HCT116 (cell line): ENCODE results near the gene ACSL5. TPM values are rescaled to one million over a fixed set of nuclear protein-coding genes. Genes with fewer than 3 reads are reported as not detected.

Experiments
- ATAC-seq: fragments of 200-7000 bp; cut with Tn5 transposase; 2 replicates; pipeline ENCODE4 v1.9.1; 2020; ENCODE audit warnings: mild to moderate bottlenecking, moderate library complexity
- BruUV-seq: library from RNA; stranded (reverse); fragments of 400-500 nt; replicated peaks from 2 replicates; lab custom pipeline; 2021; lab: Mats Ljungman, UMichigan
- CTCF ChIA-PET: fragments of 300-600 bp; sonication (Branson Sonifier 250); formaldehyde crosslinking; loops from one replicate; lab custom pipeline; 2021; ENCODE audit warnings: antibody characterized with exemption; lab: Charles Lee
- POLR2A ChIA-PET: fragments of 300-600, 350-600 bp; sonication (Branson Sonifier 250); formaldehyde crosslinking; loops from one replicate; lab custom pipeline; 2021; ENCODE audit warnings: antibody characterized with exemption; lab: Charles Lee
- RAD21 ChIA-PET, 2 experiments: fragments of 300-600 bp; sonication (Branson Sonifier 250); formaldehyde crosslinking; loops; one replicate each; lab custom pipeline; 2023; ENCODE audit warnings: low total read pairs in 2 of 2; ENCODE audit not compliant: uncharacterized antibody in 2 of 2, unreplicated experiment in 2 of 2, low non-redundant PET in 1 of 2; lab: Charles Lee
- DNase-seq: peaks from one replicate; pipeline ENCODE4 v3.0.0-alpha.2; 2010; ENCODE audit warnings: low read depth, low spot score
- H2AFZ ChIP-seq: fragments of 200-600 bp; shearing (Covaris generic), sonication (generic); 2 replicates; pipeline ENCODE4 v1.6.1; 2017; ENCODE audit warnings: low read depth, mixed run types, mixed read lengths, antibody characterized with exemption, low read length; ENCODE audit not compliant: poor library complexity, severe bottlenecking
- H3K27ac ChIP-seq: 2 replicates; pipeline ENCODE4 v1.5.1; 2012; ENCODE audit warnings: low read depth, low read length
- H3K27me3 ChIP-seq: fragments of 200-600 bp; sonication (generic); 2 replicates; pipeline ENCODE4 v1.6.1; 2016; ENCODE audit warnings: mixed run types, low read length, mixed read lengths; ENCODE audit not compliant: insufficient read depth
- H3K36me3 ChIP-seq, 2 experiments: fragments of 200-500 bp in 1 of 2; fragments of 200-600 bp in 1 of 2; sonication (Bioruptor generic) in 1 of 2; sonication (generic) in 1 of 2; 2 replicates each; pipeline versions ENCODE4 v1.5.1 to v1.6.1; 2014 to 2016; ENCODE audit warnings: low read length in 2 of 2, inconsistent platforms in 1 of 2, mixed read lengths in 1 of 2, mixed run types in 1 of 2; ENCODE audit not compliant: insufficient read depth in 2 of 2, control insufficient read depth in 1 of 2
- H3K4me1 ChIP-seq, 2 experiments: fragments of 200-600 bp in 1 of 2; sonication (generic) in 1 of 2; 2 replicates each; pipeline versions ENCODE4 v1.5.1 to v1.6.1; 2012 to 2017; ENCODE audit warnings: low read length in 2 of 2, inconsistent platforms in 1 of 2, mild to moderate bottlenecking in 1 of 2, mixed read lengths in 1 of 2, mixed run types in 1 of 2, moderate library complexity in 1 of 2; ENCODE audit not compliant: insufficient read depth in 2 of 2, control insufficient read depth in 1 of 2
- H3K4me2 ChIP-seq: fragments of 200-600 bp; sonication (generic); 2 replicates; pipeline ENCODE4 v1.6.1; 2017; ENCODE audit warnings: mixed run types, low read length, mixed read lengths
- H3K4me3 ChIP-seq, 2 experiments: fragments of 200-600 bp in 1 of 2; sonication (generic) in 1 of 2; replicated peaks in 1 of 2; 2 replicates each; pipeline ENCODE4 v1.5.1; 2011 to 2016; ENCODE audit warnings: low read length in 2 of 2, control low read depth in 1 of 2, low read depth in 1 of 2, mild to moderate bottlenecking in 1 of 2, mixed read lengths in 1 of 2, mixed run types in 1 of 2
- H3K79me2 ChIP-seq: fragments of 200-600 bp; sonication (generic); 2 replicates; pipeline ENCODE4 v1.6.1; 2017; ENCODE audit warnings: mild to moderate bottlenecking, mixed run types, low read length, moderate library complexity, mixed read lengths; ENCODE audit not compliant: insufficient read depth
- H3K9ac ChIP-seq: fragments of 200-600 bp; sonication (generic); 2 replicates; pipeline ENCODE4 v1.6.1; 2016; ENCODE audit warnings: low read length, mixed read lengths
- H3K9me2 ChIP-seq: fragments of 200-600 bp; sonication (generic), shearing (Covaris generic); 2 replicates; pipeline ENCODE4 v1.6.1; 2017; ENCODE audit warnings: mixed run types, mild to moderate bottlenecking, moderate library complexity; ENCODE audit not compliant: insufficient read depth
- H3K9me3 ChIP-seq, 2 experiments: fragments of 200-500 bp in 1 of 2; fragments of 200-600 bp in 1 of 2; sonication (Bioruptor generic) in 1 of 2; sonication (generic) in 1 of 2; 2 replicates each; pipeline ENCODE4 v1.6.1; 2014 to 2017; ENCODE audit warnings: low read length in 2 of 2, mixed read lengths in 2 of 2, inconsistent platforms in 1 of 2, low read depth in 1 of 2, mild to moderate bottlenecking in 1 of 2, mixed run types in 1 of 2, moderate library complexity in 1 of 2; ENCODE audit not compliant: control insufficient read depth in 1 of 2, insufficient read depth in 1 of 2
- H4K20me1 ChIP-seq: fragments of 200-600 bp; sonication (generic), shearing (Covaris generic); 2 replicates; pipeline ENCODE4 v1.6.1; 2017; ENCODE audit warnings: mixed run types, mild to moderate bottlenecking, moderate library complexity; ENCODE audit not compliant: insufficient read depth
- ATF3 ChIP-seq: IDR thresholded peaks from 2 replicates; pipeline ENCODE4 v1.6.1; 2012
- CBX3 ChIP-seq: IDR thresholded peaks from 2 replicates; pipeline ENCODE4 v1.6.1; 2012; ENCODE audit warnings: low read depth
- CEBPB ChIP-seq: IDR thresholded peaks from 2 replicates; pipeline ENCODE4 v1.6.1; 2012; ENCODE audit warnings: low read depth
- EGR1 ChIP-seq: IDR thresholded peaks from 2 replicates; pipeline ENCODE4 v1.6.1; 2012; ENCODE audit warnings: low read depth
- ELF1 ChIP-seq: IDR thresholded peaks from 2 replicates; pipeline ENCODE4 v1.6.1; 2012; ENCODE audit warnings: low read depth, borderline replicate concordance
- EZH2 ChIP-seq: fragments of 200-600 bp; sonication (generic); IDR thresholded peaks from 2 replicates; pipeline ENCODE4 v1.6.1; 2017; ENCODE audit warnings: antibody characterized with exemption, mixed run types
- EZH2phosphoT487 ChIP-seq: fragments of 200-600 bp; IDR thresholded peaks from 2 replicates; pipeline ENCODE4 v1.6.1; 2018; ENCODE audit warnings: antibody characterized with exemption, borderline replicate concordance
- FOSL1 ChIP-seq: IDR thresholded peaks from 2 replicates; pipeline ENCODE4 v1.6.1; 2012; ENCODE audit warnings: low read depth
- MAX ChIP-seq: IDR thresholded peaks from 2 replicates; pipeline ENCODE4 v1.6.1; 2012
- POLR2A ChIP-seq: IDR thresholded peaks from 2 replicates; pipeline ENCODE4 v1.7.0; 2011; ENCODE audit warnings: borderline replicate concordance; ENCODE audit not compliant: insufficient read depth, insufficient read length; ENCODE audit errors: extremely low read depth
- POLR2AphosphoS5 ChIP-seq: IDR thresholded peaks from 2 replicates; pipeline ENCODE4 v1.6.1; 2011; ENCODE audit warnings: mild to moderate bottlenecking, low read depth, low read length, moderate library complexity
- REST ChIP-seq: IDR thresholded peaks from 2 replicates; pipeline ENCODE4 v1.6.1; 2012; ENCODE audit warnings: low read depth
- SIN3A ChIP-seq: IDR thresholded peaks from 2 replicates; pipeline ENCODE4 v1.6.1; 2012; ENCODE audit warnings: low read depth
- SP1 ChIP-seq: IDR thresholded peaks from 2 replicates; pipeline ENCODE4 v1.6.1; 2012; ENCODE audit warnings: low read depth
- TCF7L2 ChIP-seq: IDR thresholded peaks from 2 replicates; pipeline ENCODE4 v1.7.0; 2011; ENCODE audit warnings: borderline replicate concordance, inconsistent platforms; ENCODE audit not compliant: insufficient read depth, insufficient read length; ENCODE audit errors: extremely low read depth
- YY1 ChIP-seq: IDR thresholded peaks from 2 replicates; pipeline ENCODE4 v1.6.1; 2011; ENCODE audit warnings: low read length, low read depth, moderate library complexity, mild to moderate bottlenecking; ENCODE audit not compliant: insufficient replicate concordance; ENCODE audit errors: extremely low read depth
- ZBTB33 ChIP-seq: IDR thresholded peaks from 2 replicates; pipeline ENCODE4 v1.6.1; 2011; ENCODE audit warnings: mild to moderate bottlenecking, low read length, moderate library complexity; ENCODE audit not compliant: insufficient replicate concordance; ENCODE audit errors: extremely low read depth
- ZFX ChIP-seq: fragments of 450-650 bp; IDR thresholded peaks from 2 replicates; pipeline ENCODE4 v1.6.1; 2017
- ZNF274 ChIP-seq: fragments of 200-500 bp; sonication (Bioruptor generic); IDR thresholded peaks from 2 replicates; pipeline ENCODE4 v1.6.1; 2014; ENCODE audit warnings: mild to moderate bottlenecking, low read depth, low read length, inconsistent platforms
- intact Hi-C: fragments of 100-400 bp; cut with micrococcal nuclease; formaldehyde crosslinking; loops from 2 replicates; pipeline ENCODE4 v1.10.0; 2022
- total RNA-seq: library from RNA; stranded (reverse); gene quantifications from one replicate; pipeline ENCODE4 v1.2.1, GENCODE V29; 2021; ENCODE audit not compliant: unreplicated experiment

ACSL5 gene
- total RNA-seq, 1 experiment from 2014 or later: 195 TPM

GRCh38 chr10:112395809-112396530, 22.1 kb downstream of the ACSL5 start:
- peak overlapping the region; percentile 51 for H3K4me2 ChIP-seq
- no peaks in the 10 kb centered on the region for H3K27me3 ChIP-seq
- CTCF ChIA-PET: interaction anchor here (1.1 kb wide), 1 partner anchor 39 kb away, joined by 3 read pairs; no protein-coding TSS in a partner anchor
- no peaks in the 10 kb centered on the region for H4K20me1 ChIP-seq
- no peaks in the 10 kb centered on the region for H3K9me2 ChIP-seq
- H3K79me2 ChIP-seq: peaks cover 61% of the 10 kb centered on the region
- no peak overlapping the region for H3K4me3 ChIP-seq
- no peak for TF ChIP-seq CBX3
- no peak for TF ChIP-seq MAX
- TF ChIP-seq TCF7L2: no peak
- TF ChIP-seq ATF3: no peak
- no peak for TF ChIP-seq POLR2A
- no peak for TF ChIP-seq EZH2
- no peak; the same call in 1 of the 2 replicates for TF ChIP-seq POLR2AphosphoS5
- TF ChIP-seq SP1: no peak
- TF ChIP-seq EZH2phosphoT487: no peak
- TF ChIP-seq ELF1: no peak
- TF ChIP-seq EGR1: no peak
- TF ChIP-seq CEBPB: no peak
- no peak for TF ChIP-seq SIN3A
- TF ChIP-seq FOSL1: no peak
- no peak for TF ChIP-seq ZFX
- no peak for TF ChIP-seq YY1
- no peak for TF ChIP-seq ZBTB33
- no peak for TF ChIP-seq ZNF274
- TF ChIP-seq REST: no peak
- RAD21 ChIA-PET: no interaction called here
- H3K4me1 ChIP-seq: peaks cover 57 to 73% of the 10 kb centered on the region in 2 experiments
- DNase-seq (no peak), ATAC-seq (peak; percentile 33)
- intact Hi-C loops: no loop called here
- POLR2A ChIA-PET: interaction anchor here (1.5 to 2.1 kb wide), 3 partner anchors 9 to 16 kb away, joined by 3 to 7 read pairs (median 5); no protein-coding TSS in a partner anchor
- H3K9ac ChIP-seq: peak overlapping the region; percentile 32
- peaks cover 23 to 36% of the 10 kb centered on the region in 2 experiments; a peak in 3 of 4 replicates for H3K36me3 ChIP-seq
- peak overlapping the region; percentile 62 for H3K27ac ChIP-seq
- no TSS peak for BruUV-seq
- no peaks in the 10 kb centered on the region for H3K9me3 ChIP-seq
- no peak overlapping the region for H2AFZ ChIP-seq
